ENCODE measurements around the gene CCDC198.

CCDC198 gene

GRCh38 chr14:57508756-57509155 is 15.1 kb upstream of the CCDC198 start:
- H3K4me3 ChIP-seq (replicated peaks in 1 of 2; ENCODE audit: low read depth in 2 of 2, low read length in 2 of 2) = no peak overlapping the region
- DNase-seq (ENCODE audit: low read depth in 2 of 2) = no peak
- TF ChIP-seq CTCF (IDR thresholded peaks at IDR 0.05; ENCODE audit: low read depth, low read length) = no peak

GRCh38 chr14:57502586-57503254 is 9.1 kb upstream of the CCDC198 start:
- TF ChIP-seq CTCF (IDR thresholded peaks at IDR 0.05; ENCODE audit: low read depth, low read length) = no peak
- DNase-seq (ENCODE audit: low read depth in 2 of 2) = peak in 1 of 2 donors; percentile 35
- H3K4me3 ChIP-seq (replicated peaks in 1 of 2; ENCODE audit: low read depth in 2 of 2, low read length in 2 of 2) = no peak overlapping the region

GRCh38 chr14:57501039-57501557 is 7.4 kb upstream of the CCDC198 start:
- no peak for DNase-seq (ENCODE audit: low read depth in 2 of 2)
- H3K4me3 ChIP-seq (replicated peaks in 1 of 2; ENCODE audit: low read depth in 2 of 2, low read length in 2 of 2) = no peak overlapping the region
- TF ChIP-seq CTCF (IDR thresholded peaks at IDR 0.05; ENCODE audit: low read depth, low read length) = no peak

- no peak overlapping the region for H3K4me3 ChIP-seq (replicated peaks in 1 of 2; ENCODE audit: low read depth in 2 of 2, low read length in 2 of 2)
- DNase-seq (ENCODE audit: low read depth in 2 of 2) = no peak
- no peak for TF ChIP-seq CTCF (IDR thresholded peaks at IDR 0.05; ENCODE audit: low read depth, low read length)
These were observed 5.0 kb upstream of the CCDC198 start for GRCh38 chr14:57498659-57499058.

- TF ChIP-seq CTCF (IDR thresholded peaks at IDR 0.05; ENCODE audit: low read depth, low read length) = no peak
- H3K4me3 ChIP-seq (replicated peaks in 1 of 2; ENCODE audit: low read depth in 2 of 2, low read length in 2 of 2) = no peak overlapping the region
- DNase-seq (ENCODE audit: low read depth in 2 of 2) = no peak
These were observed 4.4 kb upstream of the CCDC198 start for GRCh38 chr14:57498035-57498434.

GRCh38 chr14:57495416-57495815 is 1.8 kb upstream of the CCDC198 start:
- no peak overlapping the region for H3K4me3 ChIP-seq (replicated peaks in 1 of 2; ENCODE audit: low read depth in 2 of 2, low read length in 2 of 2)
- no peak for DNase-seq (ENCODE audit: low read depth in 2 of 2)
- no peak for TF ChIP-seq CTCF (IDR thresholded peaks at IDR 0.05; ENCODE audit: low read depth, low read length)

- H3K4me3 ChIP-seq (replicated peaks in 1 of 2; ENCODE audit: low read depth in 2 of 2, low read length in 2 of 2) = no peak overlapping the region
- peak; percentile 18 to 19 for DNase-seq (ENCODE audit: low read depth in 2 of 2)
- TF ChIP-seq CTCF (IDR thresholded peaks at IDR 0.05; ENCODE audit: low read depth, low read length) = no peak
These were observed 798 bp downstream of the CCDC198 start for GRCh38 chr14:57492859-57493258.
